Activated CD8-positive, alpha-beta memory T cell treated with anti-CD3 and anti-CD28 coated beads, Interleukin-2, amount 50 U/mL, for 1 hour (primary cell): ENCODE data around the gene UBASH3B.
"Not testable (repeated sequence)": the region's sequence is repeated elsewhere in the genome, so short reads cannot be mapped to it uniquely, and the experiment has no call there.

Source experiments
- DNase-seq: peaks from one replicate; pipeline ENCODE4 v3.0.0-alpha.2; 2020; ENCODE audit errors: extremely low read depth

The UBASH3B gene

GRCh38 chr11:122709039-122709760 is 53.7 kb downstream of the UBASH3B start:
- DNase-seq = no peak

- no peak for DNase-seq
These were observed 55.8 kb downstream of the UBASH3B start for GRCh38 chr11:122711362-122711761.

- DNase-seq = no peak
These were observed 56.4 kb downstream of the UBASH3B start for GRCh38 chr11:122711831-122712381.

- DNase-seq = no peak
These were observed 58.5 kb downstream of the UBASH3B start for GRCh38 chr11:122714004-122714403.

GRCh38 chr11:122714484-122714883 is 59.0 kb downstream of the UBASH3B start:
- DNase-seq = no peak

GRCh38 chr11:122715548-122716440 is 60.3 kb downstream of the UBASH3B start:
- DNase-seq = no peak

GRCh38 chr11:122717264-122717867 is 61.8 kb downstream of the UBASH3B start:
- no peak for DNase-seq

- no peak for DNase-seq
These were observed 64.8 kb downstream of the UBASH3B start for GRCh38 chr11:122720107-122720881.

GRCh38 chr11:122721201-122721963 is 65.9 kb downstream of the UBASH3B start:
- DNase-seq = no peak

GRCh38 chr11:122721964-122722266 is 66.4 kb downstream of the UBASH3B start:
- DNase-seq = no peak

GRCh38 chr11:122723106-122723505 is 67.6 kb downstream of the UBASH3B start:
- no peak for DNase-seq

- DNase-seq = no peak
These were observed 68.1 kb downstream of the UBASH3B start for GRCh38 chr11:122723576-122723975.

- DNase-seq = no peak
These were observed 69.0 kb downstream of the UBASH3B start for GRCh38 chr11:122724520-122724919.

- no peak for DNase-seq
These were observed 70.5 kb downstream of the UBASH3B start for GRCh38 chr11:122726028-122726427.

GRCh38 chr11:122727101-122727929 is 71.8 kb downstream of the UBASH3B start:
- no peak for DNase-seq

GRCh38 chr11:122728561-122728960 is 73.0 kb downstream of the UBASH3B start:
- no peak for DNase-seq

- no peak for DNase-seq
These were observed 73.6 kb downstream of the UBASH3B start for GRCh38 chr11:122729139-122729538.

- DNase-seq = not testable (repeated sequence)
These were observed 75.2 kb downstream of the UBASH3B start for GRCh38 chr11:122730694-122731093.

GRCh38 chr11:122731500-122731913 is 76.0 kb downstream of the UBASH3B start:
- no peak for DNase-seq
